Measurements from ENCODE around the gene TMEM114. TPM values are rescaled to one million over a fixed set of nuclear protein-coding genes. Genes with fewer than 3 reads are reported as not detected.

TMEM114 gene
- polyA plus RNA-seq, 2 of the 4 experiments (the other 2 are of a cell fraction) = not detected

GRCh38 chr16:8595783-8596182 is 5.5 kb upstream of the TMEM114 start:
- no peak overlapping the region for H3K27ac ChIP-seq
- peaks cover 11% of the 10 kb centered on the region; the same call in 1 of the 3 replicates for H3K9me3 ChIP-seq
- no peak for FAIRE-seq
- no peak overlapping the region for H3K4me3 ChIP-seq
- no peak for DNase-seq (ENCODE audit: low read depth in 1 of 2, low spot score in 1 of 2)
- TF ChIP-seq JUN (IDR thresholded peaks at IDR 0.05) (no peak), ZSCAN20 (CRISPR knock-in tag; IDR thresholded peaks at IDR 0.05) (no peak), TFCP2L1 (CRISPR knock-in tag; IDR thresholded peaks at IDR 0.05) (no peak), MAX (IDR thresholded peaks at IDR 0.05) (no peak), MAFK (IDR thresholded peaks at IDR 0.05; ENCODE audit: partially characterized antibody) (no peak)
- 13% methylated on average over 5 of the region's 5 CpGs for WGBS (ENCODE audit: missing lambda C conversion rate)
- CTCF ChIA-PET = interaction anchor here (0.5 kb wide), 1 partner anchor 34 kb away, joined by 3 read pairs; no protein-coding TSS in a partner anchor
- ATAC-seq = no peak
- no peak overlapping the region for H3K4me2 ChIP-seq
- H3K4me1 ChIP-seq = no peaks in the 10 kb centered on the region
- POLR2A ChIA-PET = no interaction called here

- Histone ChIP-seq H3K4me1 (no peaks in the 10 kb centered on the region), H3K9me3 (peaks cover 11% of the 10 kb centered on the region; the same call in 1 of the 3 replicates), H3K27ac (no peak overlapping the region), H3K4me3 (no peak overlapping the region), H3K4me2 (no peak overlapping the region)
- 16% methylated on average over 4 of the region's 9 CpGs for WGBS (ENCODE audit: missing lambda C conversion rate)
- ChIA-PET CTCF (no interaction called here), POLR2A (no interaction called here)
- ATAC-seq (no peak), DNase-seq (ENCODE audit: low read depth in 1 of 2, low spot score in 1 of 2) (no peak), FAIRE-seq (no peak)
- no peak for TF ChIP-seq TP53 (CRISPR knock-in tag; IDR thresholded peaks at IDR 0.05)
Observed at GRCh38 chr16:8594149-8594666, 3.9 kb upstream of the TMEM114 start.

GRCh38 chr16:8591451-8591850 is 1.1 kb upstream of the TMEM114 start:
- ATAC-seq (no peak), FAIRE-seq (no peak), DNase-seq (ENCODE audit: low read depth in 1 of 2, low spot score in 1 of 2) (no peak)
- H3K4me2 ChIP-seq = no peak overlapping the region
- ChIA-PET POLR2A (no interaction called here), CTCF (no interaction called here)
- no peaks in the 10 kb centered on the region for H3K4me1 ChIP-seq
- TF ChIP-seq EHMT2 (IDR thresholded peaks at IDR 0.05; ENCODE audit: low read depth) (no peak), JUNB (IDR thresholded peaks at IDR 0.05) (no peak), TP53 (CRISPR knock-in tag; IDR thresholded peaks at IDR 0.05) (no peak), TFCP2L1 (CRISPR knock-in tag; IDR thresholded peaks at IDR 0.05) (no peak), ESRRA (IDR thresholded peaks at IDR 0.05; ENCODE audit: borderline replicate concordance, low read length) (no peak), NFE2L2 (conservative IDR thresholded peaks at IDR 0.05; ENCODE audit: low read length) (no peak), HOXA7 (CRISPR knock-in tag; IDR thresholded peaks at IDR 0.05) (no peak), REST (IDR thresholded peaks at IDR 0.05) (no peak), FOXS1 (CRISPR knock-in tag; IDR thresholded peaks at IDR 0.05) (no peak), RARB (CRISPR knock-in tag; IDR thresholded peaks at IDR 0.05) (no peak), HOXB13 (CRISPR knock-in tag; IDR thresholded peaks at IDR 0.05; ENCODE audit: low read depth) (no peak), USF2 (IDR thresholded peaks at IDR 0.05) (no peak)
- WGBS (ENCODE audit: missing lambda C conversion rate) = 53% methylated on average over 3 of the region's 3 CpGs
- peaks cover 3% of the 10 kb centered on the region; the same call in 1 of the 3 replicates for H3K9me3 ChIP-seq
- no peak overlapping the region for H3K27ac ChIP-seq
- no peak overlapping the region for H3K4me3 ChIP-seq

GRCh38 chr16:8590811-8591210 is 500 bp upstream of the TMEM114 start:
- ChIA-PET POLR2A (no interaction called here), CTCF (interaction anchor here (1.0 to 1.3 kb wide), 2 partner anchors 19 to 544 kb away, joined by 3 read pairs; no protein-coding TSS in a partner anchor)
- DNase-seq (ENCODE audit: low read depth in 1 of 2, low spot score in 1 of 2) = no peak
- no peak for FAIRE-seq
- no peak overlapping the region for H3K4me2 ChIP-seq
- no peaks in the 10 kb centered on the region for H3K4me1 ChIP-seq
- H3K27ac ChIP-seq = no peak overlapping the region
- ATAC-seq = no peak
- no peak overlapping the region for H3K4me3 ChIP-seq
- 28% methylated on average over 3 of the region's 3 CpGs for WGBS (ENCODE audit: missing lambda C conversion rate)
- H3K9me3 ChIP-seq = no peaks in the 10 kb centered on the region; the same call in 2 of the 3 replicates
- TF ChIP-seq MAX (IDR thresholded peaks at IDR 0.05) (no peak), HEYL (CRISPR knock-in tag; IDR thresholded peaks at IDR 0.05) (no peak), NR3C1 (IDR thresholded peaks at IDR 0.05) (no peak), EP300 (IDR thresholded peaks at IDR 0.05) (no peak), MYC (IDR thresholded peaks at IDR 0.05; ENCODE audit: borderline replicate concordance, low read length) (no peak), ZNF302 (CRISPR knock-in tag; IDR thresholded peaks at IDR 0.05) (no peak), CHD4 (IDR thresholded peaks at IDR 0.05; ENCODE audit: borderline replicate concordance) (no peak), NFE2L2 (conservative IDR thresholded peaks at IDR 0.05; ENCODE audit: low read length) (no peak), REST (IDR thresholded peaks at IDR 0.05) (no peak), KDM1A (IDR thresholded peaks at IDR 0.05; ENCODE audit: low read depth) (no peak)

Data from A549 (cell line).